Measurements from ENCODE around the gene FGB.

DNA sequence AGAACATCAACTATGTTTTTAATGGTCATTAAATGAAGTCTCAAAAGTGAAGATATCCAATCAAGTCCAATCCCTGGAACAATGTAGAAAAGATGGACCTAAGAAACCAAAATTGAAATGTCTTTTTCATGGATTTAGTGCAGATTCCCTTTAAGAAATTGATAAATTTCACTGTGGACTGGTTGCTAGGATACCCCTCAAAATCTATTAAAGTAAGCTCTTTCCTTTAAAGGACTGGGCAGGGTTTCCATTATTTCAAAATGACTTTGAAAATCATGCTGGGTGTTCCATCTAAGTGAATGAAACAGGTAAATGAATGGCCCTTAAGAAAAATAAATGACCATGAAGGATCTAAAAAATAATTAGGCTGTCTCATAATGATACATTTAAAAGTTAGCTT lies 41.2 kb upstream of the FGB start:
- TF ChIP-seq SNRNP70 (optimal IDR thresholded peaks at IDR 0.05; ENCODE audit: low read depth, low read length) (no peak), PYGO2 (tag; IDR thresholded peaks at IDR 0.05) (no peak), ZNF766 (CRISPR knock-in tag; conservative IDR thresholded peaks at IDR 0.05) (no peak), GABPA (tag; conservative IDR thresholded peaks at IDR 0.05; ENCODE audit: low read depth) (no peak), ZFP36 (IDR thresholded peaks at IDR 0.05; ENCODE audit: low read depth, low read length, partially characterized antibody) (no peak), ZNF165 (CRISPR knock-in tag; IDR thresholded peaks at IDR 0.05; ENCODE audit: borderline replicate concordance) (no peak), CBFB (CRISPR knock-in tag; IDR thresholded peaks at IDR 0.05) (no peak), ZNF174 (CRISPR knock-in tag; IDR thresholded peaks at IDR 0.05) (no peak)
- TF ChIP-seq, protein P1, sequence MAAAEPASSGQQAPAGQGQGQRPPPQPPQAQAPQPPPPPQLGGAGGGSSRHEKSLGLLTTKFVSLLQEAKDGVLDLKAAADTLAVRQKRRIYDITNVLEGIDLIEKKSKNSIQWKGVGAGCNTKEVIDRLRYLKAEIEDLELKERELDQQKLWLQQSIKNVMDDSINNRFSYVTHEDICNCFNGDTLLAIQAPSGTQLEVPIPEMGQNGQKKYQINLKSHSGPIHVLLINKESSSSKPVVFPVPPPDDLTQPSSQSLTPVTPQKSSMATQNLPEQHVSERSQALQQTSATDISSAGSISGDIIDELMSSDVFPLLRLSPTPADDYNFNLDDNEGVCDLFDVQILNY (CRISPR knock-in tag; IDR thresholded peaks at IDR 0.05), result no peak
- TF ChIP-seq, protein P2, sequence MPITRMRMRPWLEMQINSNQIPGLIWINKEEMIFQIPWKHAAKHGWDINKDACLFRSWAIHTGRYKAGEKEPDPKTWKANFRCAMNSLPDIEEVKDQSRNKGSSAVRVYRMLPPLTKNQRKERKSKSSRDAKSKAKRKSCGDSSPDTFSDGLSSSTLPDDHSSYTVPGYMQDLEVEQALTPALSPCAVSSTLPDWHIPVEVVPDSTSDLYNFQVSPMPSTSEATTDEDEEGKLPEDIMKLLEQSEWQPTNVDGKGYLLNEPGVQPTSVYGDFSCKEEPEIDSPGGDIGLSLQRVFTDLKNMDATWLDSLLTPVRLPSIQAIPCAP (CRISPR knock-in tag; IDR thresholded peaks at IDR 0.05; ENCODE audit: borderline replicate concordance), result no peak
- TF ChIP-seq, protein P3, sequence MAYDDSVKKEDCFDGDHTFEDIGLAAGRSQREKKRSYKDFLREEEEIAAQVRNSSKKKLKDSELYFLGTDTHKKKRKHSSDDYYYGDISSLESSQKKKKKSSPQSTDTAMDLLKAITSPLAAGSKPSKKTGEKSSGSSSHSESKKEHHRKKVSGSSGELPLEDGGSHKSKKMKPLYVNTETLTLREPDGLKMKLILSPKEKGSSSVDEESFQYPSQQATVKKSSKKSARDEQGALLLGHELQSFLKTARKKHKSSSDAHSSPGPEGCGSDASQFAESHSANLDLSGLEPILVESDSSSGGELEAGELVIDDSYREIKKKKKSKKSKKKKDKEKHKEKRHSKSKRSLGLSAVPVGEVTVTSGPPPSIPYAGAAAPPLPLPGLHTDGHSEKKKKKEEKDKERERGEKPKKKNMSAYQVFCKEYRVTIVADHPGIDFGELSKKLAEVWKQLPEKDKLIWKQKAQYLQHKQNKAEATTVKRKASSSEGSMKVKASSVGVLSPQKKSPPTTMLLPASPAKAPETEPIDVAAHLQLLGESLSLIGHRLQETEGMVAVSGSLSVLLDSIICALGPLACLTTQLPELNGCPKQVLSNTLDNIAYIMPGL (CRISPR knock-in tag; IDR thresholded peaks at IDR 0.05), result no peak
- TF ChIP-seq, protein P4, sequence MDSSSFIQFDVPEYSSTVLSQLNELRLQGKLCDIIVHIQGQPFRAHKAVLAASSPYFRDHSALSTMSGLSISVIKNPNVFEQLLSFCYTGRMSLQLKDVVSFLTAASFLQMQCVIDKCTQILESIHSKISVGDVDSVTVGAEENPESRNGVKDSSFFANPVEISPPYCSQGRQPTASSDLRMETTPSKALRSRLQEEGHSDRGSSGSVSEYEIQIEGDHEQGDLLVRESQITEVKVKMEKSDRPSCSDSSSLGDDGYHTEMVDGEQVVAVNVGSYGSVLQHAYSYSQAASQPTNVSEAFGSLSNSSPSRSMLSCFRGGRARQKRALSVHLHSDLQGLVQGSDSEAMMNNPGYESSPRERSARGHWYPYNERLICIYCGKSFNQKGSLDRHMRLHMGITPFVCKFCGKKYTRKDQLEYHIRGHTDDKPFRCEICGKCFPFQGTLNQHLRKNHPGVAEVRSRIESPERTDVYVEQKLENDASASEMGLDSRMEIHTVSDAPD (CRISPR knock-in tag; IDR thresholded peaks at IDR 0.05), result no peak
- TF ChIP-seq, protein P5, sequence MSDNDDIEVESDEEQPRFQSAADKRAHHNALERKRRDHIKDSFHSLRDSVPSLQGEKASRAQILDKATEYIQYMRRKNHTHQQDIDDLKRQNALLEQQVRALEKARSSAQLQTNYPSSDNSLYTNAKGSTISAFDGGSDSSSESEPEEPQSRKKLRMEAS (CRISPR knock-in tag; IDR thresholded peaks at IDR 0.05), result no peak
- TF ChIP-seq, protein P6, sequence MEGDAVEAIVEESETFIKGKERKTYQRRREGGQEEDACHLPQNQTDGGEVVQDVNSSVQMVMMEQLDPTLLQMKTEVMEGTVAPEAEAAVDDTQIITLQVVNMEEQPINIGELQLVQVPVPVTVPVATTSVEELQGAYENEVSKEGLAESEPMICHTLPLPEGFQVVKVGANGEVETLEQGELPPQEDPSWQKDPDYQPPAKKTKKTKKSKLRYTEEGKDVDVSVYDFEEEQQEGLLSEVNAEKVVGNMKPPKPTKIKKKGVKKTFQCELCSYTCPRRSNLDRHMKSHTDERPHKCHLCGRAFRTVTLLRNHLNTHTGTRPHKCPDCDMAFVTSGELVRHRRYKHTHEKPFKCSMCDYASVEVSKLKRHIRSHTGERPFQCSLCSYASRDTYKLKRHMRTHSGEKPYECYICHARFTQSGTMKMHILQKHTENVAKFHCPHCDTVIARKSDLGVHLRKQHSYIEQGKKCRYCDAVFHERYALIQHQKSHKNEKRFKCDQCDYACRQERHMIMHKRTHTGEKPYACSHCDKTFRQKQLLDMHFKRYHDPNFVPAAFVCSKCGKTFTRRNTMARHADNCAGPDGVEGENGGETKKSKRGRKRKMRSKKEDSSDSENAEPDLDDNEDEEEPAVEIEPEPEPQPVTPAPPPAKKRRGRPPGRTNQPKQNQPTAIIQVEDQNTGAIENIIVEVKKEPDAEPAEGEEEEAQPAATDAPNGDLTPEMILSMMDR (IDR thresholded peaks at IDR 0.05 in 2 of 3, conservative IDR thresholded peaks at IDR 0.05 in 1 of 3; ENCODE audit: insufficient read depth in 2 of 3, low read depth in 1 of 3, low read length in 3 of 3), result no peak

Data from K562 (cell line).